Gastrocnemius medialis (tissue), 4 donors: ENCODE results near the gene CLIC2.

Experiments used
- CTCF ChIP-seq, 5 experiments: fragments of 450-650 bp in 3 of 5; fragments of 200-600 bp in 2 of 5; sonication (generic) in 2 of 5; IDR thresholded peaks in 4 of 5; conservative IDR thresholded peaks in 1 of 5; 1 replicate in 4 of 5; 2 replicates in 1 of 5; pipeline ENCODE4 v1.5.1; 2016 to 2019; ENCODE audit warnings: antibody characterized with exemption in 5 of 5, mild to moderate bottlenecking in 3 of 5, moderate library complexity in 3 of 5
- POLR2A ChIP-seq, 2 donors: fragments of 450-650 bp; IDR thresholded peaks; one replicate each; pipeline ENCODE4 v1.6.1; 2017; ENCODE audit warnings: antibody characterized with exemption in 2 of 2, mild to moderate bottlenecking in 2 of 2, moderate library complexity in 2 of 2

DNA sequence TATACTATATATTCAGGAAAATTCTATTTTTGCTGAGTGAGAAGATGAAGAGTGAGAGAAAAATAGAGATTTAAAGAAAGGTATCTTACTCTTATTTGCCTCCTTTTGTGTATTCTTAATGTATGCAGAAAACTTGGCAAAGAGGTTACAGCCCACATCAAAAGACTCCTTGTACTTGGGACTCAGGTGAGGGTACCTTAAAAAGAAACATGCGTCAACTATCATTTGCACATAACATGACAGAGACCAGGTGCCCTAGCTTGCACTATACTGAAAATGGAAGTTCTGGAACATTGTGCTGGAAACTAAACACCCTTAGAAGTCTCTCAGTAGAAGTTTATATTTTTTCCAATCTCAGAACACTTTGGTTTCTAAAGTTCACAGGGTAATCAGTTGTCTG lies 54.5 kb downstream of the CLIC2 start:
- TF ChIP-seq CTCF (IDR thresholded peaks at IDR 0.05 in 4 of 5, conservative IDR thresholded peaks at IDR 0.05 in 1 of 5) (no peak), POLR2A (IDR thresholded peaks at IDR 0.05) (no peak)
